HepG2 (cell line): ENCODE data around the gene GMNN. TPM values are rescaled to one million over a fixed set of nuclear protein-coding genes. Genes with fewer than 3 reads are reported as not detected.

ENCODE experiments used
- ATAC-seq: fragments of 200-7000 bp; cut with Tn5 transposase; 3 replicates; pipeline ENCODE4 v1.9.1; 2020; ENCODE audit warnings: mild to moderate bottlenecking, moderate library complexity
- BruUV-seq: library from RNA; stranded (reverse); fragments of 400-500 nt; replicated peaks from 2 replicates; lab custom pipeline; 2021; lab: Mats Ljungman, UMichigan
- CTCF ChIA-PET: fragments of 300-600 bp; formaldehyde crosslinking; extraction: SDS; loops from one replicate; lab custom pipeline; 2021; ENCODE audit warnings: low total read pairs, inconsistent platforms, low intra/inter-chr PET ratio; lab: Yijun Ruan, JAX
- POLR2A ChIA-PET: fragments of 350-600 bp; sonication (Branson Sonifier 250); formaldehyde crosslinking; loops from one replicate; lab custom pipeline; 2020; ENCODE audit warnings: antibody characterized with exemption, inconsistent platforms; lab: Yijun Ruan, JAX
- DNase-seq: peaks from one replicate; pipeline ENCODE4 v3.0.0-alpha.2; 2015; ENCODE audit warnings: low spot score
- FAIRE-seq: peaks from 3 replicates; lab custom pipeline; 2011; peaks lifted over from hg19 to GRCh38; lab: Jason Lieb, UNC
- H2AFZ ChIP-seq: one replicate; pipeline ENCODE4 v1.6.1; 2011; ENCODE audit warnings: low read length, inconsistent platforms
- H3K27ac ChIP-seq: fragments of 300-600 bp; 3 replicates; pipeline ENCODE4 v1.8.0; 2011; ENCODE audit warnings: mixed run types, mild to moderate bottlenecking, mixed read lengths, low read length, inconsistent platforms; ENCODE audit not compliant: insufficient read depth; ENCODE audit errors: extremely low read length
- H3K27me3 ChIP-seq, 2 experiments: fragments of 200-600 bp in 1 of 2; 2 replicates in 1 of 2; 3 replicates in 1 of 2; pipeline versions ENCODE4 v1.6.0 to v1.8.0; 2011; ENCODE audit warnings: low read length in 2 of 2, mild to moderate bottlenecking in 2 of 2, moderate library complexity in 2 of 2, inconsistent platforms in 1 of 2; ENCODE audit not compliant: insufficient read depth in 2 of 2, control insufficient read depth in 1 of 2
- H3K36me3 ChIP-seq, 2 experiments: fragments of 200-600 bp in 1 of 2; replicated peaks in 1 of 2; 2 replicates in 1 of 2; 3 replicates in 1 of 2; pipeline versions ENCODE4 v1.5.1 to v1.8.0; 2011; ENCODE audit warnings: low read length in 2 of 2, inconsistent platforms in 1 of 2; ENCODE audit not compliant: insufficient read depth in 2 of 2, control insufficient read depth in 1 of 2
- H3K4me1 ChIP-seq: 2 replicates; pipeline ENCODE4 v1.5.1; 2012; ENCODE audit warnings: low read length, inconsistent platforms; ENCODE audit not compliant: insufficient read depth
- H3K4me2 ChIP-seq: 2 replicates; pipeline ENCODE4 v1.6.0; 2011; ENCODE audit warnings: low read depth, low read length, inconsistent platforms
- H3K4me3 ChIP-seq, 3 experiments: fragments of 200-600 bp in 1 of 3; sonication (generic), shearing (Covaris generic) in 1 of 3; replicated peaks in 1 of 3; 2 replicates each; pipeline ENCODE4 v1.5.1; 2011 to 2016; ENCODE audit warnings: low read length in 3 of 3, inconsistent platforms in 2 of 3, low read depth in 2 of 3, mild to moderate bottlenecking in 2 of 3, control low read depth in 1 of 3, mixed read lengths in 1 of 3; ENCODE audit not compliant: insufficient read depth in 1 of 3
- H3K79me2 ChIP-seq: one replicate; pipeline ENCODE4 v1.6.1; 2011; ENCODE audit warnings: low read length, inconsistent platforms; ENCODE audit not compliant: insufficient read depth
- H3K9ac ChIP-seq: 2 replicates; pipeline ENCODE4 v1.6.0; 2011; ENCODE audit warnings: mild to moderate bottlenecking, low read depth, low read length, inconsistent platforms; ENCODE audit not compliant: insufficient read depth
- H3K9me3 ChIP-seq: 2 replicates; pipeline ENCODE4 v1.5.1; 2012; ENCODE audit warnings: mild to moderate bottlenecking, low read length
- H4K20me1 ChIP-seq: 2 replicates; pipeline ENCODE4 v1.6.0; 2011; ENCODE audit warnings: inconsistent platforms, mild to moderate bottlenecking, low read length, moderate library complexity; ENCODE audit not compliant: insufficient read depth
- CBX2 ChIP-seq, 2 experiments: fragments of 200-600 bp in 1 of 2; sonication (generic); formaldehyde crosslinking in 1 of 2; IDR thresholded peaks; 2 replicates each; pipeline versions ENCODE4 v1.7.0 to v1.8.1; 2018 to 2022; ENCODE audit warnings: low read depth in 2 of 2, low read length in 1 of 2, mild to moderate bottlenecking in 1 of 2, missing genetic modification reagents in 1 of 2
- CREB1 ChIP-seq, 2 experiments: fragments of 450-650 bp in 1 of 2; IDR thresholded peaks; 2 replicates each; pipeline ENCODE4 v1.6.1; 2016 to 2017; ENCODE audit warnings: control low read depth in 1 of 2, mild to moderate bottlenecking in 1 of 2, missing compliant biosample characterization in 1 of 2, missing genetic modification characterization in 1 of 2
- GLMP ChIP-seq: sonication (generic); formaldehyde crosslinking; IDR thresholded peaks from 2 replicates; pipeline ENCODE4 v1.9.0; 2021; ENCODE audit warnings: missing genetic modification reagents, mild to moderate bottlenecking, borderline replicate concordance
- GZF1 ChIP-seq: sonication (generic); formaldehyde crosslinking; IDR thresholded peaks from 2 replicates; pipeline ENCODE4 v1.5.1; 2020; ENCODE audit warnings: mild to moderate bottlenecking, missing genetic modification reagents
- IKZF4 ChIP-seq: sonication (generic); formaldehyde crosslinking; IDR thresholded peaks from 2 replicates; pipeline ENCODE4 v1.5.1; 2020; ENCODE audit warnings: borderline replicate concordance, mild to moderate bottlenecking, low read depth, missing genetic modification reagents; ENCODE audit errors: not compliant biosample characterization
- IRX3 ChIP-seq: sonication (generic); formaldehyde crosslinking; IDR thresholded peaks from 2 replicates; pipeline ENCODE4 v1.8.1; 2023; ENCODE audit warnings: mild to moderate bottlenecking, low read depth, missing genetic modification reagents, borderline replicate concordance
- KDM4B ChIP-seq: sonication (generic); formaldehyde crosslinking; IDR thresholded peaks from 2 replicates; pipeline ENCODE4 v1.4.0; 2020; ENCODE audit warnings: missing genetic modification reagents
- POLR2AphosphoS5 ChIP-seq: IDR thresholded peaks from 2 replicates; pipeline ENCODE4 v1.6.1; 2012; ENCODE audit warnings: low read depth, low read length
- SIX1 ChIP-seq: sonication (generic); formaldehyde crosslinking; IDR thresholded peaks from 2 replicates; pipeline ENCODE4 v1.4.0; 2020; ENCODE audit warnings: missing genetic modification reagents, borderline replicate concordance
- TFAP4 ChIP-seq: sonication (generic); IDR thresholded peaks from 2 replicates; pipeline ENCODE4 v1.6.1; 2016; ENCODE audit warnings: low read depth, borderline replicate concordance
- ZMAT5 ChIP-seq: sonication (generic); formaldehyde crosslinking; IDR thresholded peaks from 2 replicates; pipeline ENCODE4 v1.5.0; 2020; ENCODE audit warnings: mild to moderate bottlenecking, low read depth, missing genetic modification reagents, borderline replicate concordance
- ZNF256 ChIP-seq: sonication (generic); formaldehyde crosslinking; conservative IDR thresholded peaks from 2 replicates; pipeline ENCODE4 v1.4.0; 2020; ENCODE audit warnings: missing genetic modification reagents
- ZNF281 ChIP-seq: sonication (generic); formaldehyde crosslinking; IDR thresholded peaks from 2 replicates; pipeline ENCODE4 v1.4.0; 2020; ENCODE audit warnings: missing genetic modification reagents, borderline replicate concordance
- WGBS: methylation state at CpG from one replicate; pipeline ENCODE4 v1.1.6; 2017; ENCODE audit warnings: low lambda C conversion rate; 5-methylcytosine and 5-hydroxymethylcytosine counted together
- in situ Hi-C: cut with HindIII; loops from 2 replicates; pipeline ENCODE4 v1.10.0; 2017; ENCODE audit warnings: low pct_unique_long_range_greater_than_20kb; ENCODE audit not compliant: extremely low pct_ligation_motif_present
- intact Hi-C: fragments of 100-400 bp; cut with micrococcal nuclease; formaldehyde crosslinking; loops from one replicate; pipeline ENCODE4 v1.10.0; 2022; ENCODE audit not compliant: unreplicated experiment
- polyA plus RNA-seq, 8 experiments: library from polyadenylated mRNA; depleted of rRNA in 3 of 8; stranded (reverse) in 7 of 8; unstranded in 1 of 8; fragments of >200 nt; fragmentation: Illumina TruSeq in 4 of 8; extraction: Trizol in 4 of 8; gene quantifications; 2 replicates each; pipeline versions ENCODE4 v1.2.1 to v1.2.3, GENCODE V29; 2011 to 2016; ENCODE audit warnings: low read depth in 4 of 8, missing spikeins in 1 of 8, mixed read lengths in 1 of 8; ENCODE audit not compliant: insufficient read depth in 1 of 8
- total RNA-seq, 5 experiments: library from RNA; depleted of rRNA; stranded (reverse); fragments of >200 nt; fragmentation: Illumina TruSeq; extraction: Trizol; gene quantifications; 2 replicates each; pipeline ENCODE4 v1.2.3, GENCODE V29; 2016; ENCODE audit warnings: low read depth in 1 of 5
- TF ChIP-seq, protein P1 (sequence below): IDR thresholded peaks from 2 replicates; pipeline ENCODE4 v1.6.1; 2016; ENCODE audit warnings: mild to moderate bottlenecking, missing biosample characterization, missing genetic modification reagents
- TF ChIP-seq, protein P2 (sequence below): sonication (generic); formaldehyde crosslinking; IDR thresholded peaks from 2 replicates; pipeline ENCODE4 v1.4.0; 2020; ENCODE audit warnings: missing genetic modification reagents

GMNN gene
- total and polyA plus RNA-seq, 2 of the 13 experiments (the other 11 are each of a cell fraction or from before 2014, with no cell fraction given), result 61.8 to 154 TPM

GRCh38 chr6:24775520-24776058 is 852 bp downstream of the GMNN start:
- CTCF ChIA-PET, result no interaction called here
- in situ Hi-C loops (loop anchor here (5.0 kb wide), 1 partner anchor 58 kb away; the partner anchor contains the start of gene C6orf62), intact Hi-C loops (loop anchor here (1.0 kb wide), 2 partner anchors 28 to 54 kb away; no protein-coding TSS in a partner anchor)
- no peaks in the 10 kb centered on the region for H3K9me3 ChIP-seq
- peaks cover 54% of the 10 kb centered on the region for H3K79me2 ChIP-seq
- no peaks in the 10 kb centered on the region; a peak in 1 of 5 replicates for H3K27me3 ChIP-seq
- peaks cover under 1 to 15% of the 10 kb centered on the region in 2 experiments; a peak in 3 of 5 replicates for H3K36me3 ChIP-seq
- POLR2A ChIA-PET, result interaction anchor here (0.8 to 4.3 kb wide), 9 partner anchors 9 to 109 kb away, joined by 3 to 18 read pairs (median 4); partner anchors contain the start of genes ACOT13, C6orf62 and TDP2
- H3K4me1 ChIP-seq, result peaks cover 67% of the 10 kb centered on the region
- H4K20me1 ChIP-seq, result peaks cover 30% of the 10 kb centered on the region
- 2% methylated on average over 20 of the region's 20 CpGs for WGBS
- BruUV-seq, result no TSS peak
- H3K4me3 ChIP-seq, result peak overlapping the region; percentile 78 to 100 (median 99)
- no peak overlapping the region for H2AFZ ChIP-seq
- ATAC-seq, result peak; percentile 1; the same call in 2 of the 3 replicates
- peak overlapping the region; percentile 90 for H3K4me2 ChIP-seq
- peak overlapping the region; percentile 99 for H3K9ac ChIP-seq
- no peak for FAIRE-seq
- DNase-seq, result peak; percentile 33
- H3K27ac ChIP-seq, result peak overlapping the region; percentile 99
- TF ChIP-seq ZMAT5 (CRISPR knock-in tag), result 0 out of 2 replicates have a peak, but pooled peaks have one; percentile 72
- no peak for TF ChIP-seq CREB1 (IDR thresholded peaks at IDR 0.05)
- TF ChIP-seq CREB1 (CRISPR knock-in tag; IDR thresholded peaks at IDR 0.05), result no peak
- peak; percentile 7; the same call in 1 of the 2 replicates for TF ChIP-seq SIX1 (CRISPR knock-in tag)
- 0 out of 2 replicates have a peak, but pooled peaks have one; percentile 77 for TF ChIP-seq GZF1 (CRISPR knock-in tag)
- no peak for TF ChIP-seq POLR2AphosphoS5
- TF ChIP-seq ZNF281 (CRISPR knock-in tag), result no peak
- TF ChIP-seq IKZF4, result peak; percentile 8
- TF ChIP-seq TFAP4, result no peak
- TF ChIP-seq, protein P1, sequence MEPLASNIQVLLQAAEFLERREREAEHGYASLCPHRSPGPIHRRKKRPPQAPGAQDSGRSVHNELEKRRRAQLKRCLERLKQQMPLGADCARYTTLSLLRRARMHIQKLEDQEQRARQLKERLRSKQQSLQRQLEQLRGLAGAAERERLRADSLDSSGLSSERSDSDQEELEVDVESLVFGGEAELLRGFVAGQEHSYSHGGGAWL, result no peak
- 0 out of 2 replicates have a peak, but pooled peaks have one; percentile 88 for TF ChIP-seq GLMP (CRISPR knock-in tag)
- no peak for TF ChIP-seq CBX2 (IDR thresholded peaks at IDR 0.05; ENCODE audit: low read depth, low read length)
- TF ChIP-seq CBX2 (CRISPR knock-in tag; IDR thresholded peaks at IDR 0.05; ENCODE audit: low read depth), result no peak
- peak; percentile 53; the same call in 1 of the 2 replicates for TF ChIP-seq ZNF256
- TF ChIP-seq IRX3 (CRISPR knock-in tag), result no peak
- TF ChIP-seq, protein P2, sequence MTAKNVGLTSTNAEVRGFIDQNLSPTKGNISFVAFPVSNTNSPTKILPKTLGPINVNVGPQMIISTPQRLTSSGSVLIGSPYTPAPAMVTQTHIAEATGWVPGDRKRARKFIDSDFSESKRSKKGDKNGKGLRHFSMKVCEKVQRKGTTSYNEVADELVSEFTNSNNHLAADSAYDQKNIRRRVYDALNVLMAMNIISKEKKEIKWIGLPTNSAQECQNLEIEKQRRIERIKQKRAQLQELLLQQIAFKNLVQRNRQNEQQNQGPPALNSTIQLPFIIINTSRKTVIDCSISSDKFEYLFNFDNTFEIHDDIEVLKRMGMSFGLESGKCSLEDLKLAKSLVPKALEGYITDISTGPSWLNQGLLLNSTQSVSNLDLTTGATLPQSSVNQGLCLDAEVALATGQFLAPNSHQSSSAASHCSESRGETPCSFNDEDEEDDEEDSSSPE (CRISPR knock-in tag), result no peak
- TF ChIP-seq KDM4B (CRISPR knock-in tag), result no peak
